ENCODE measurements around the gene FCHSD2. TPM values are rescaled to one million over a fixed set of nuclear protein-coding genes. Genes with fewer than 3 reads are reported as not detected.

FCHSD2 gene
- total and polyA plus RNA-seq, 2 donors (not counting 1 experiment from before 2014, with no cell fraction given), result 113 to 189 TPM

DNA sequence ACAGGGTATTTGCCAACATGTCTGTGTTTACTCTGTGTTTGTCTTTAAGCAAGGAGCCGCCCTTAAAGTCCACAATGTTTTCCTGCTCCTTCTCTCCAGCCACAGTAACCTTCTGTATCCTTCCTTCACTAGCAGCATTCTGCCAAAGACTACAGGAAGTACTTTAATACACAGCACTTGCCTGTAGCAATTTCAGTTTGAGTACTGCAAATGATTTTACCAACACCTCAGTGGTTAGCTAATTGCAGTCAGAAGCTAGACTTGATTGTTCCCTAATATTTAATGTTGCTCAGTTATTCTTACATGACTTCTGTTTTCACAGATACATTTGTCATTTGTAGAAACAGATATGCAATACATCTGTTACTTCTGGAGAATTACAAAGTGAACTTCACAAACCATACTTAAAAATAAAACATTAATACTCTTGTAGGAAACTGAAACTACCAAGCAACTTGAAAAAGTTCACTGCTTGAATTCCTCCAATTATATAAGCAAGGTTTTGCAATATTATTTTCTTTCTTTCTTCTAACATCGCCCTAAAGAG lies 69.1 kb downstream of the FCHSD2 start:
- ATAC-seq (ENCODE audit: low read depth), result peak; percentile 39
- Mint-ChIP-seq H3K9me3 (ENCODE audit: insufficient read depth) (no peaks in the 10 kb centered on the region), H3K27me3 (no peaks in the 10 kb centered on the region), H3K27ac (peak overlapping the region; percentile 79), H3K4me1 (peaks cover 60% of the 10 kb centered on the region), H3K4me3 (peak overlapping the region; percentile 78)
- Histone ChIP-seq H3K27me3 (replicated peaks in 1 of 4; ENCODE audit: control extremely low read depth in 1 of 4, control insufficient read depth in 3 of 4, insufficient read depth in 4 of 4, low read length in 3 of 4) (no peaks in the 10 kb centered on the region), H3K4me2 (replicated peaks; ENCODE audit: low read depth, low read length, poor library complexity, severe bottlenecking) (peak overlapping the region; percentile 76), H3K79me2 (ENCODE audit: control insufficient read depth, insufficient read depth, low read length) (peaks cover 100% of the 10 kb centered on the region), H3K4me1 (ENCODE audit: control insufficient read depth in 2 of 2, insufficient read depth in 2 of 2, low read length in 2 of 2) (peaks cover 36 to 53% of the 10 kb centered on the region in 2 donors), H3K27ac (ENCODE audit: low read length in 2 of 2) (peak overlapping the region; percentile 49 to 83), H2AFZ (ENCODE audit: insufficient read depth, low read depth, low read length, poor library complexity, severe bottlenecking) (no peak overlapping the region), H3K9me3 (ENCODE audit: control extremely low read depth in 1 of 3, control insufficient read depth in 2 of 3, insufficient read depth in 1 of 3, low read length in 2 of 3) (peaks cover 0 to 7% (median 6%) of the 10 kb centered on the region in 3 donors), H4K20me1 (ENCODE audit: control insufficient read depth, insufficient read depth, low read length, poor library complexity, severe bottlenecking) (no peaks in the 10 kb centered on the region), H3K36me3 (replicated peaks in 1 of 2; ENCODE audit: control extremely low read depth in 1 of 2, control insufficient read depth in 1 of 2, extremely low read depth in 1 of 2, insufficient read depth in 2 of 2, low read length in 1 of 2) (peaks cover 8 to 23% of the 10 kb centered on the region in 2 experiments), H3K9ac (ENCODE audit: low read length) (peak overlapping the region; percentile 50), H3K4me3 (ENCODE audit: control extremely low read depth in 1 of 5, extremely low read depth in 1 of 5, insufficient read depth in 1 of 5, low read depth in 2 of 5, low read length in 4 of 5) (peak overlapping the region in 3 of 5 experiments; percentile 1 to 46 (median 13))
- ChIA-PET POLR2A (interaction anchor here (0.6 kb wide), 1 partner anchor 69 kb away, joined by 3 read pairs; the partner anchor contains the start of gene FCHSD2), CTCF (interaction anchor here (0.7 kb wide), 1 partner anchor 26 kb away, joined by 3 read pairs; no protein-coding TSS in a partner anchor)
- TF ChIP-seq, protein P1, sequence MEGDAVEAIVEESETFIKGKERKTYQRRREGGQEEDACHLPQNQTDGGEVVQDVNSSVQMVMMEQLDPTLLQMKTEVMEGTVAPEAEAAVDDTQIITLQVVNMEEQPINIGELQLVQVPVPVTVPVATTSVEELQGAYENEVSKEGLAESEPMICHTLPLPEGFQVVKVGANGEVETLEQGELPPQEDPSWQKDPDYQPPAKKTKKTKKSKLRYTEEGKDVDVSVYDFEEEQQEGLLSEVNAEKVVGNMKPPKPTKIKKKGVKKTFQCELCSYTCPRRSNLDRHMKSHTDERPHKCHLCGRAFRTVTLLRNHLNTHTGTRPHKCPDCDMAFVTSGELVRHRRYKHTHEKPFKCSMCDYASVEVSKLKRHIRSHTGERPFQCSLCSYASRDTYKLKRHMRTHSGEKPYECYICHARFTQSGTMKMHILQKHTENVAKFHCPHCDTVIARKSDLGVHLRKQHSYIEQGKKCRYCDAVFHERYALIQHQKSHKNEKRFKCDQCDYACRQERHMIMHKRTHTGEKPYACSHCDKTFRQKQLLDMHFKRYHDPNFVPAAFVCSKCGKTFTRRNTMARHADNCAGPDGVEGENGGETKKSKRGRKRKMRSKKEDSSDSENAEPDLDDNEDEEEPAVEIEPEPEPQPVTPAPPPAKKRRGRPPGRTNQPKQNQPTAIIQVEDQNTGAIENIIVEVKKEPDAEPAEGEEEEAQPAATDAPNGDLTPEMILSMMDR (IDR thresholded peaks at IDR 0.05), result no peak
- TF ChIP-seq EZH2 (IDR thresholded peaks at IDR 0.05; ENCODE audit: borderline replicate concordance, insufficient read depth, low read depth, low read length, poor library complexity, severe bottlenecking), result no peak
- intact Hi-C loops (cut with micrococcal nuclease), result loop anchor here (2.0 to 5.0 kb wide), 3 partner anchors 16 to 36 kb away; no protein-coding TSS in a partner anchor
- peak; percentile 47 for DNase-seq
- 8% methylated on average over 1 of the region's 2 CpGs for WGBS (ENCODE audit: insufficient coverage)

DNA sequence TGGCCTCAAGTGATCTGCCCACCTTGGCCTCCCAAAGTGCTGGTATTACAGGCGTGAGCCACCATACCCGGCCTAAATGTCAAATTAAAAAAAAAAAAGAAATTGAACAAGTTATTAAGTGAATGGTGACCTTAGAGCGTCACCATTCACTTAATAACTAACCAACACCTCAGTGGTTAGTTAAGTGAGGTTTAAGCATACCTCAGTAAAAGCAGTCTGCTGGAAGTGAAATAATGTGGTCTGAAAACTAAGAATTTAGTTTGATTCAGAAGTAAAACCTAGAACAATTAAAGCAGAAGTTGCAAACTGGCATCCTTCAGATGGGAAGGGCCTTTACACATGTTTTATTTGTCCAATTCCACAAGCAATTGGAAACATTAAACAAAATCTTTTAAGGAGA lies 71.5 kb downstream of the FCHSD2 start:
- H3K4me1 ChIP-seq (ENCODE audit: control insufficient read depth in 2 of 2, insufficient read depth in 2 of 2, low read length in 2 of 2), result peaks cover 45 to 62% of the 10 kb centered on the region in 2 donors
- Mint-ChIP-seq H3K27ac (peak overlapping the region; percentile 42), H3K4me3 (no peak overlapping the region), H3K4me1 (peaks cover 74% of the 10 kb centered on the region), H3K27me3 (no peaks in the 10 kb centered on the region), H3K9me3 (ENCODE audit: insufficient read depth) (no peaks in the 10 kb centered on the region)
- no peak for ATAC-seq (ENCODE audit: low read depth)
- H3K27ac ChIP-seq (ENCODE audit: low read length in 2 of 2), result peak overlapping the region; percentile 25 to 83
- H3K36me3 ChIP-seq (replicated peaks in 1 of 2; ENCODE audit: control extremely low read depth in 1 of 2, control insufficient read depth in 1 of 2, extremely low read depth in 1 of 2, insufficient read depth in 2 of 2, low read length in 1 of 2), result peaks cover 0 to 12% of the 10 kb centered on the region in 2 experiments
- H3K27me3 ChIP-seq (replicated peaks in 1 of 4; ENCODE audit: control extremely low read depth in 1 of 4, control insufficient read depth in 3 of 4, insufficient read depth in 4 of 4, low read length in 3 of 4), result no peaks in the 10 kb centered on the region
- no peak for DNase-seq
- no peaks in the 10 kb centered on the region for H4K20me1 ChIP-seq (ENCODE audit: control insufficient read depth, insufficient read depth, low read length, poor library complexity, severe bottlenecking)
- peaks cover 100% of the 10 kb centered on the region for H3K79me2 ChIP-seq (ENCODE audit: control insufficient read depth, insufficient read depth, low read length)
- no peak overlapping the region for H3K9ac ChIP-seq (ENCODE audit: low read length)
- ChIA-PET POLR2A (interaction anchor here (0.7 kb wide), 1 partner anchor 218 kb away, joined by 3 read pairs; no protein-coding TSS in a partner anchor), CTCF (interaction anchor here (0.7 kb wide), 1 partner anchor 486 kb away, joined by 3 read pairs; no protein-coding TSS in a partner anchor)
- peak overlapping the region; percentile 3 for H3K4me2 ChIP-seq (replicated peaks; ENCODE audit: low read depth, low read length, poor library complexity, severe bottlenecking)
- no CpG with 5 or more reads among the region's 3 CpGs for WGBS (ENCODE audit: insufficient coverage)
- no peak overlapping the region for H3K4me3 ChIP-seq (ENCODE audit: control extremely low read depth in 1 of 5, extremely low read depth in 1 of 5, insufficient read depth in 1 of 5, low read depth in 2 of 5, low read length in 4 of 5)
- TF ChIP-seq, protein P1 (IDR thresholded peaks at IDR 0.05), result no peak
- TF ChIP-seq EZH2 (IDR thresholded peaks at IDR 0.05; ENCODE audit: borderline replicate concordance, insufficient read depth, low read depth, low read length, poor library complexity, severe bottlenecking), result no peak
- no peak overlapping the region for H2AFZ ChIP-seq (ENCODE audit: insufficient read depth, low read depth, low read length, poor library complexity, severe bottlenecking)
- peaks cover 0 to 6% (median 0%) of the 10 kb centered on the region in 3 donors for H3K9me3 ChIP-seq (ENCODE audit: control extremely low read depth in 1 of 3, control insufficient read depth in 2 of 3, insufficient read depth in 1 of 3, low read length in 2 of 3)
- intact Hi-C loops (cut with micrococcal nuclease), result loop anchor here (5.0 kb wide), 2 partner anchors 33 to 37 kb away; no protein-coding TSS in a partner anchor

Measured in B cell (primary cell).